22Rv1 (cell line): ENCODE data around the gene SGPP1.

ENCODE experiments used
- CTCF ChIP-seq: fragments of 450-650 bp; IDR thresholded peaks from 2 replicates; pipeline ENCODE4 v1.5.1; 2017; ENCODE audit warnings: mild to moderate bottlenecking
- ZFX ChIP-seq: fragments of 450-650 bp; IDR thresholded peaks from 2 replicates; pipeline ENCODE4 v1.6.1; 2017; ENCODE audit warnings: antibody characterized with exemption, borderline replicate concordance

GRCh38 chr14:63737582-63738006, 9.7 kb upstream of the SGPP1 start:
- TF ChIP-seq CTCF (no peak), ZFX (no peak)
